ENCODE data around the gene EFCAB9.

EFCAB9 gene

DNA sequence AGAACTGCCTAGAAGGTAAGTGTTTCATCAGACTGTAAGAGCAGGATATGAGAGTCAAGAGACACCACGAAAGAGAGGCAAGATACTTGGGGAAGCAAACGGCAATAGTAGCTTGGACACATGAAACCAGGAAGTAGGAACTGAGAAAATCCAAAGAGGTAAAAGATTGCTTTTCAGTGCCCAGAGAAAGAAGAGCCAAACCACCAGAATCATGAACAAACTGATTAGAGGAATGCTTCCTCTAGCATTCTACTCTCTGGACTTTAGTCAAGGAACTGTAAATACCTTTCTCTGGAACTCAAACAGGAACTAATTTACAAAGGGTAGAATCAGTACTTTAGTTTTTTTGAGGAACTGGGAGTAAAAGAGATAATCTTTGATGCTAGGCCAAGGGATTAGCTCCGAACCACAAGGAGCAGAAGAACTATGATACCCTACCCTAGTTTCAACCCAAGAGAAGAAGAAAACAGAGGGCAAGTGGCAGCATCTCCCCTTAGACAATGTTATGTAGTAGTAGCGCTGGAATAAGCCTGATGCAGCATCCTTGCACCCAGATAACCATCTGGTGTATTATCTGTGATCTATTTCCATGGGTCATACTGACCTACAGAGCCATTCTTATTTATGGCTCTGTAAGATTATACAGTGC, 41.3 kb downstream of the EFCAB9 start:
- no peak overlapping the region for H3K4me2 ChIP-seq (ENCODE audit: low read length)
- no peak overlapping the region for H2BK120ac ChIP-seq (ENCODE audit: low read depth, low read length)
- no peak overlapping the region for H3K27ac ChIP-seq (ENCODE audit: low read depth, low read length)
- no peak overlapping the region for H3K56ac ChIP-seq (ENCODE audit: low read length)
- no peaks in the 10 kb centered on the region for H3K27me3 ChIP-seq (ENCODE audit: insufficient read depth, low read length, poor library complexity)
- no peak overlapping the region for H4K5ac ChIP-seq (ENCODE audit: low read length)
- peaks cover 2% of the 10 kb centered on the region for H3K79me1 ChIP-seq (ENCODE audit: low read length)
- no peak for DNase-seq
- H3K18ac ChIP-seq (ENCODE audit: low read length) = no peak overlapping the region
- H3K4me3 ChIP-seq (ENCODE audit: low read length) = no peak overlapping the region
- H2AK5ac ChIP-seq (ENCODE audit: low read length) = no peak overlapping the region
- no peaks in the 10 kb centered on the region for H3K4me1 ChIP-seq (ENCODE audit: control insufficient read depth, low read depth, low read length)
- H2BK5ac ChIP-seq (ENCODE audit: low read length) = no peak overlapping the region
- H4K8ac ChIP-seq (ENCODE audit: low read depth, low read length) = no peak overlapping the region
- peaks cover 6% of the 10 kb centered on the region for H3K79me2 ChIP-seq (ENCODE audit: control insufficient read depth, insufficient read depth, low read length)
- H3K4ac ChIP-seq (ENCODE audit: low read depth, low read length) = no peak overlapping the region
- no peak overlapping the region for H3K23ac ChIP-seq (ENCODE audit: low read length)
- no peaks in the 10 kb centered on the region for H3K36me3 ChIP-seq (ENCODE audit: control insufficient read depth, insufficient read depth, low read length)
- no CpG with 5 or more reads among the region's 4 CpGs for WGBS (ENCODE audit: extremely low coverage, insufficient coverage, low lambda C conversion rate)
- H2BK15ac ChIP-seq (replicated peaks; ENCODE audit: low read depth) = no peak overlapping the region
- H3K9ac ChIP-seq (ENCODE audit: low read length) = no peak overlapping the region

DNA sequence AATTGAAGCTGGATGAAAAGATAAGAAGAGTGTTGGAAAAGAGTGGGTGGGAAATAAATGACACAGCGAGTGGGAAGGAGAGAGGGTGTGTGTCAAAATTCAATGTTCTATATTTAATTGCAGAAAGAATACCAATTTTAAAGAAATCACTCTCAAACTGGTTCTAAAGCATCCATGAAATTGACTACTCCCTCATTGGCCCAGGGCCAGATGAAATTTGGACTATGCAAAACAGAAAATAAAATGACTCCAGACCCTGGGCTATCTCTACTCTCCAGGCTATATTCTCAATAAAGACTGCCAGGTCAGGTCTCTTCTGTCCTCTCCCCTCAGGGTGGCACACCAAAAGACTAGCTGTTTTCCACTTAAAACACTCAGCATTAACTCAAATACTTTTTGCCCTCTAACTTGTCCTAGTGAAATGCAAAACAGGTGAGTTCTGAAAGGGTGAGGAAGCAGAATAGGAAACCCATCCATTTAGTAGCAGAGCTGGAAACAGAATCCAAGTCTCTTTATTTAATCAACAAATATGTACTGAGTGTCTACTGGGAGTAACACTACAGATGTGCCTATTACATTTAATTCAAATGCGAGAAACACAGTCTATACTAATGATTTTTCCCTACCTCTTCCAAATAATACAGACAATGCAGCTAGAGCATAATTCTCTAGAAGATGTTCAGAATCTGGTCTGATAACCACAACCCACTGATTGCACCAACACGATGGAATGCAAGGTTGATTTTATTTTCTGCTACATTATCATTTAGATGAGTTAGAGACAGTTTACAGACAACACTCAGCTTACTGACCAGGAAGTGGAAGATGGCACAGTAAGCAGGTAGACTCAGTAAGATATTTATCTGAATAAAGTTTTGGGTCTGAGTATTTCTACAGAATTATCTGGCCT, 42.1 kb downstream of the EFCAB9 start:
- WGBS (ENCODE audit: extremely low coverage, insufficient coverage, low lambda C conversion rate) = 90% methylated on average over 1 of the region's 3 CpGs

DNA sequence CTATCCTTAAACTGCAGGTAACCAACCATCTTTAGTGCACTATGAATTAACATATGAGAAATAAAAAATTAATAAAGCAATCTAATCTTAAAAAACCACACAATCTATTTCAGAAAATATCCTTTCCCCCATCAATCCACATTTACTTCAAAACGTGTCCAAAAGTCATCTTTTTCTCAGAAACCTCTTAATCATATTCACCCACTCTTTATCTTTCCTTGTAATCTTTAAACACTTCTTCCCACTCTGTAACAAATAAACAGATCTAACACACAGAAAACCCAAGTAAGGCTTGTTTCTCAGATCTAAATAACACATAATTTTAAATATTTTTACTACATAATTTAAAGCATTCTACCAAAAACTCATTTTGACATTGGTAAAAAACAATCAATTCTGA, 44.4 kb downstream of the EFCAB9 start:
- WGBS (ENCODE audit: extremely low coverage, insufficient coverage, low lambda C conversion rate) = 100% methylated on average over 1 of the region's 1 CpG
- Histone ChIP-seq H3K36me3 (ENCODE audit: control insufficient read depth, insufficient read depth, low read length) (no peaks in the 10 kb centered on the region), H3K27ac (ENCODE audit: low read depth, low read length) (no peak overlapping the region), H3K23ac (ENCODE audit: low read length) (no peak overlapping the region), H4K5ac (ENCODE audit: low read length) (no peak overlapping the region), H3K18ac (ENCODE audit: low read length) (no peak overlapping the region), H4K8ac (ENCODE audit: low read depth, low read length) (no peak overlapping the region), H3K56ac (ENCODE audit: low read length) (no peak overlapping the region), H3K79me2 (ENCODE audit: control insufficient read depth, insufficient read depth, low read length) (peaks cover 11% of the 10 kb centered on the region), H3K4ac (ENCODE audit: low read depth, low read length) (no peak overlapping the region), H3K4me1 (ENCODE audit: control insufficient read depth, low read depth, low read length) (no peaks in the 10 kb centered on the region), H3K9ac (ENCODE audit: low read length) (no peak overlapping the region), H3K79me1 (ENCODE audit: low read length) (peaks cover 4% of the 10 kb centered on the region), H2AK5ac (ENCODE audit: low read length) (no peak overlapping the region), H3K4me2 (ENCODE audit: low read length) (no peak overlapping the region), H3K4me3 (ENCODE audit: low read length) (no peak overlapping the region), H2BK120ac (ENCODE audit: low read depth, low read length) (no peak overlapping the region), H3K27me3 (ENCODE audit: insufficient read depth, low read length, poor library complexity) (no peaks in the 10 kb centered on the region), H2BK5ac (ENCODE audit: low read length) (no peak overlapping the region), H2BK15ac (replicated peaks; ENCODE audit: low read depth) (no peak overlapping the region)
- DNase-seq = no peak

More for the DNA sequence above, 42.1 kb downstream of the EFCAB9 start:
- no peak overlapping the region for H3K9ac ChIP-seq (ENCODE audit: low read length)
- no peak overlapping the region for H2BK5ac ChIP-seq (ENCODE audit: low read length)
- H4K5ac ChIP-seq (ENCODE audit: low read length) = no peak overlapping the region
- no peak overlapping the region for H3K23ac ChIP-seq (ENCODE audit: low read length)
- no peaks in the 10 kb centered on the region for H3K36me3 ChIP-seq (ENCODE audit: control insufficient read depth, insufficient read depth, low read length)
- H3K27ac ChIP-seq (ENCODE audit: low read depth, low read length) = no peak overlapping the region
- H4K8ac ChIP-seq (ENCODE audit: low read depth, low read length) = no peak overlapping the region
- DNase-seq = no peak
- no peaks in the 10 kb centered on the region for H3K27me3 ChIP-seq (ENCODE audit: insufficient read depth, low read length, poor library complexity)
- H3K4me1 ChIP-seq (ENCODE audit: control insufficient read depth, low read depth, low read length) = no peaks in the 10 kb centered on the region
- peaks cover 6% of the 10 kb centered on the region for H3K79me2 ChIP-seq (ENCODE audit: control insufficient read depth, insufficient read depth, low read length)
- no peak overlapping the region for H2BK15ac ChIP-seq (replicated peaks; ENCODE audit: low read depth)
- H3K79me1 ChIP-seq (ENCODE audit: low read length) = peaks cover 2% of the 10 kb centered on the region
- H2AK5ac ChIP-seq (ENCODE audit: low read length) = no peak overlapping the region
- no peak overlapping the region for H3K4me2 ChIP-seq (ENCODE audit: low read length)
- H3K18ac ChIP-seq (ENCODE audit: low read length) = no peak overlapping the region
- H2BK120ac ChIP-seq (ENCODE audit: low read depth, low read length) = no peak overlapping the region
- H3K4ac ChIP-seq (ENCODE audit: low read depth, low read length) = no peak overlapping the region
- H3K4me3 ChIP-seq (ENCODE audit: low read length) = no peak overlapping the region
- H3K56ac ChIP-seq (ENCODE audit: low read length) = no peak overlapping the region

DNA sequence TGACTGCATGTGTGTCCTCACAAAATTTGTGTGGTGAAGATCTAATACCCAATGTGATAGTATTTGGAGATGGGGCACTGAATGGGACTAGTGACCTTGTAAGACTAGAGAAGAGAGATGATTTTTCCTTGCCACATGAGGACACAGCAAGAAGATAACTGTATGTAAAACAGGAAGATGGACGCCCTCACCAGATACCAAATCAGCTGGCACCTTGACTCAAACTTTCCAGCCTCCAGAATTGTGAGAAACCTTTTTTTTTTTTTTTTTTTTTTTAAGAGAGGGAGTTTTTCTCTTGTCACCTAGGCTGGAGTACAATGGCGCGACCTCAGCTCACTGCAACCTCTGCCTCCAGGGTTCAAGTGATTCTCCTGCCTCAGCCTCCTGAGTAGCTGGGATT, 49.3 kb downstream of the EFCAB9 start:
- Histone ChIP-seq H3K27me3 (ENCODE audit: insufficient read depth, low read length, poor library complexity) (no peaks in the 10 kb centered on the region), H3K23ac (ENCODE audit: low read length) (no peak overlapping the region), H4K5ac (ENCODE audit: low read length) (no peak overlapping the region), H3K4ac (ENCODE audit: low read depth, low read length) (no peak overlapping the region), H4K8ac (ENCODE audit: low read depth, low read length) (no peak overlapping the region), H3K36me3 (ENCODE audit: control insufficient read depth, insufficient read depth, low read length) (no peaks in the 10 kb centered on the region), H3K56ac (ENCODE audit: low read length) (no peak overlapping the region), H3K18ac (ENCODE audit: low read length) (no peak overlapping the region), H2AK5ac (ENCODE audit: low read length) (no peak overlapping the region), H3K79me1 (ENCODE audit: low read length) (peaks cover 3% of the 10 kb centered on the region), H3K4me2 (ENCODE audit: low read length) (no peak overlapping the region), H2BK15ac (replicated peaks; ENCODE audit: low read depth) (no peak overlapping the region), H3K9ac (ENCODE audit: low read length) (no peak overlapping the region), H3K79me2 (ENCODE audit: control insufficient read depth, insufficient read depth, low read length) (peaks cover 14% of the 10 kb centered on the region), H3K4me3 (ENCODE audit: low read length) (no peak overlapping the region), H2BK5ac (ENCODE audit: low read length) (no peak overlapping the region), H2BK120ac (ENCODE audit: low read depth, low read length) (no peak overlapping the region), H3K27ac (ENCODE audit: low read depth, low read length) (no peak overlapping the region), H3K4me1 (ENCODE audit: control insufficient read depth, low read depth, low read length) (no peaks in the 10 kb centered on the region)
- DNase-seq = no peak
- no CpG with 5 or more reads among the region's 3 CpGs for WGBS (ENCODE audit: extremely low coverage, insufficient coverage, low lambda C conversion rate)

DNA sequence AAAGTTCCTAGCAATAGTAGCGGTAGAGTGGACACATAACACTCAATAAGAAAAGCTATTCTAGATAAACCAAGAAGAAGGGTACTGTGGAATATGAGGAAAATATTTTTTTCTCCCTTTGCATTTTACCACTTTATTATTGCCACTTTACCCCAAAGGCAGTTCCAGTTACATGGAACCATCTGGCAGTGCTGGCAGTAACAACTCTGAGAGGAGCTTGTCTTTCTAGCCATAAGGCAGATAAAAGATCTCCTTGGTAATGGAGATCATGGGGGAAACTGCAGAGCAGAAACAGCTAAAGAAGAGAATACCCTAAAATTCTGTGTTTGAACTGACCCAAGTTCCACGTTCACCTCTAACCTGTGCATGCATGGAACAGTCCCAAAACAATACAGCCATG, 51.1 kb downstream of the EFCAB9 start:
- H3K4me3 ChIP-seq (ENCODE audit: low read length) = no peak overlapping the region
- no peaks in the 10 kb centered on the region for H3K27me3 ChIP-seq (ENCODE audit: insufficient read depth, low read length, poor library complexity)
- no peaks in the 10 kb centered on the region for H3K4me1 ChIP-seq (ENCODE audit: control insufficient read depth, low read depth, low read length)
- no peak overlapping the region for H3K4me2 ChIP-seq (ENCODE audit: low read length)
- H3K23ac ChIP-seq (ENCODE audit: low read length) = no peak overlapping the region
- no CpG with 5 or more reads among the region's 2 CpGs for WGBS (ENCODE audit: extremely low coverage, insufficient coverage, low lambda C conversion rate)
- H2BK120ac ChIP-seq (ENCODE audit: low read depth, low read length) = no peak overlapping the region
- H2AK5ac ChIP-seq (ENCODE audit: low read length) = no peak overlapping the region
- no peak overlapping the region for H4K8ac ChIP-seq (ENCODE audit: low read depth, low read length)
- no peak overlapping the region for H3K27ac ChIP-seq (ENCODE audit: low read depth, low read length)
- no peak for DNase-seq
- peaks cover 5% of the 10 kb centered on the region for H3K79me1 ChIP-seq (ENCODE audit: low read length)
- no peak overlapping the region for H3K56ac ChIP-seq (ENCODE audit: low read length)
- no peaks in the 10 kb centered on the region for H3K36me3 ChIP-seq (ENCODE audit: control insufficient read depth, insufficient read depth, low read length)
- H4K5ac ChIP-seq (ENCODE audit: low read length) = no peak overlapping the region
- H3K4ac ChIP-seq (ENCODE audit: low read depth, low read length) = no peak overlapping the region
- H3K9ac ChIP-seq (ENCODE audit: low read length) = no peak overlapping the region
- H3K79me2 ChIP-seq (ENCODE audit: control insufficient read depth, insufficient read depth, low read length) = peaks cover 17% of the 10 kb centered on the region
- no peak overlapping the region for H2BK15ac ChIP-seq (replicated peaks; ENCODE audit: low read depth)
- no peak overlapping the region for H2BK5ac ChIP-seq (ENCODE audit: low read length)
- no peak overlapping the region for H3K18ac ChIP-seq (ENCODE audit: low read length)

All from mesendoderm (in vitro differentiated cells).